Measurements from ENCODE around the gene AIG1.

Gene AIG1

GRCh38 chr6:143023695-143024094, 37.0 kb upstream of the AIG1 start:
- no peak for TF ChIP-seq CTCF (IDR thresholded peaks at IDR 0.05; ENCODE audit: low read depth, low read length, missing control alignments)
- H3K4me3 ChIP-seq (replicated peaks; ENCODE audit: low read depth, low read length): no peak overlapping the region
- DNase-seq (ENCODE audit: extremely low read depth, low read depth): no peak

- DNase-seq (ENCODE audit: extremely low read depth, low read depth): no peak
- no peak for TF ChIP-seq CTCF (IDR thresholded peaks at IDR 0.05; ENCODE audit: low read depth, low read length, missing control alignments)
- H3K4me3 ChIP-seq (replicated peaks; ENCODE audit: low read depth, low read length): no peak overlapping the region
Observed at GRCh38 chr6:143024977-143025376, 35.7 kb upstream of the AIG1 start.

- peak; percentile 63 for TF ChIP-seq CTCF (IDR thresholded peaks at IDR 0.05; ENCODE audit: low read depth, low read length, missing control alignments)
- DNase-seq (ENCODE audit: extremely low read depth, low read depth): no peak
- H3K4me3 ChIP-seq (replicated peaks; ENCODE audit: low read depth, low read length): no peak overlapping the region
Observed at GRCh38 chr6:143026696-143027449, 33.8 kb upstream of the AIG1 start.

GRCh38 chr6:143034689-143035334, 25.9 kb upstream of the AIG1 start:
- TF ChIP-seq CTCF (IDR thresholded peaks at IDR 0.05; ENCODE audit: low read depth, low read length, missing control alignments): no peak
- H3K4me3 ChIP-seq (replicated peaks; ENCODE audit: low read depth, low read length): no peak overlapping the region
- no peak for DNase-seq (ENCODE audit: extremely low read depth, low read depth)

GRCh38 chr6:143037470-143037869, 23.2 kb upstream of the AIG1 start:
- no peak overlapping the region for H3K4me3 ChIP-seq (replicated peaks; ENCODE audit: low read depth, low read length)
- TF ChIP-seq CTCF (IDR thresholded peaks at IDR 0.05; ENCODE audit: low read depth, low read length, missing control alignments): no peak
- DNase-seq (ENCODE audit: extremely low read depth, low read depth): no peak

- TF ChIP-seq CTCF (IDR thresholded peaks at IDR 0.05; ENCODE audit: low read depth, low read length, missing control alignments): no peak
- no peak overlapping the region for H3K4me3 ChIP-seq (replicated peaks; ENCODE audit: low read depth, low read length)
- no peak for DNase-seq (ENCODE audit: extremely low read depth, low read depth)
Observed at GRCh38 chr6:143038833-143039232, 21.9 kb upstream of the AIG1 start.

Data from HFF-Myc (cell line).